GM21723 (cell line): ENCODE results near the gene CELSR1.

Experiments
- ATAC-seq: cut with Tn5 transposase; IDR thresholded peaks from one replicate; pipeline ENCODE4 v1.9.1; 2021; ENCODE audit warnings: mild to moderate bottlenecking, moderate library complexity; ENCODE audit not compliant: unreplicated experiment

Gene CELSR1

DNA sequence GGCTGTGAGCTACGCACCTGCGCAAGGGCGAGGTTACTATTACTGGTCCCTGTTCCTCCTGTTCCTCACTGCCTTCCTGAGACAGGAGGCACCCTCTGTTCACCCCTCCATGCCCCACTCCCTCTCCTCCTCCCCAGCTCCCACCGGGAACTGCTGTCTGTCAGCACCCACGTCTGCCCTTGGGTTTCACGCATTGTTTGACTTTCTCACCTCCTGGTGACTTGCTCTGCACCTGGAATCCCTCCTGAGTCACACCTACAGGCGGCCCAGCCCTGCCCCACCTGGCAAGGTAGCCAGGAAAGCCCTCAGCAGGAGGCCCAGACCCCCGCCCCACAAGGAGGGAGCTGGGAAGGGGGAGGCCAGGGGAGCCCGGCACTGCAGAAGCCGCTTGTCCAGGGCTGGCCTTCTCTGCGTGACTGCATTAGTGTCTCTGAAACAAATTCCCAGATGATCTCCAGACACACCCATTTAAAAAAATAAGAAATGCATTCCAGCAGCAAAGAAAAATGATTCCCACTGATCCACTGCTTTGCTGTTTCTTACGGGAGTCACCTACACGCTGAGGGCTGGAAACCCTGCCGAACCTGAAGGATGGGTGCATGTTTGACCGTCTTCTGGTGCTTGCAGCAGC is 86.4 kb downstream of the CELSR1 start:
- no peak for ATAC-seq

DNA sequence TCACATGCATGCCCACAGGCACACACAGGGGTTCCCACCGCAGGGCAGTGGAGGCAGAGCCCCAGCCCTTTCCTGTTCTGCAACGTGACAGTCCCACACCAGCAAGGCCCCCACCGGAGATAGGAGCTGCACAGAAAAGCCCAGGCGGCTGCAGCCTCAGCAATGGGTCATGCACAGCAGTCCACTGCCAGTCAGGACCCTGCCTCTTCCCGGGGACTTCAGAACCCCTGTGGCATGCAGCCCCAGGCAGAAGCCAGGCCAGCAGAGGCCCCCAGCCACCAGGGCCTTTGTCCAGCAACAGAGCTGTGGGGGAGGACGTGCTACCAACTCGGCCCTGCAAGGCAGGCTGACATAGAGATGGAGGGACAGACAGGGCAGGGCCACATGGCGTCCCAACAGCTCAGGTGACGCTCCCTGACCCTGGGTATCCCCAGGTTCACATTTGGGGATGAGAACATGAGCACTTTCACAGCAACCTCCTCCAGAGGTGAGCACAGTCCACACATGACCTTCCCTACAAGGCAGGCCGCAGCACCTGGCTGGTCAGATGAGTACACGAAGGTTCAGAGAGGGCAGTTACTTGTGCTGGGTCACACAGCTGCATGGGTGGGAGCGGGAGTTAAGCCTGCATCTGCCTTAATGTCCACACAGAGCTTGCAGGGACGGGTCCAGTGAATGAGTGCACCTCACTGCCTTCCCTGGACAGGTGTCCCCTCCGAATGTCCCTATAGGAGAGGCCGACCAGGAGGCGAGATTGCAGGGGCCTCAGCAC is 87.3 kb downstream of the CELSR1 start:
- ATAC-seq = no peak

DNA sequence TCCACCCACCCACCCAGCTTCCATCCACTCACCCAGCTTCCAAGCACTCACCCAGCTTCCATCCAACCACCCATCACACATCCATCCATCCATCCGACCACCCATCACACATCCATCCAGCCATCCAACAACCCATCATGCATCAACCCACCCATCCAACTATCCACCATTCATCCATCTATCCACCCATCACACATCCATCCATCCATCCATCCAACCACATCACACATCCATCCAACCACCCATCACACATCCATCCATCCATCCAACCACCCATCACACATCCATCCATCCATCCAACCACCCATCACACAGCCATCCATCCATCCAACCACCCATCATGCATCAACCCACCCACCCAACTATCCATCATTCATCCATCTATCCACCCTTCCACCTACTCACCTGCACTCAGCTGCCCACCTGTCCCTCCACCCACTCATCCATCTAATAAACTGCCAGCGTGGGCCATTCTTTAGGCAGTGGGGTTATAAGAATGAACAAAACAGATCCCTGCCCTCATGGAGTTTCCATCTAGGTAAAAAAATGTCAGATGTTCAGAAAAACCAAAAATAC is 88.2 kb downstream of the CELSR1 start:
- ATAC-seq = no peak

DNA sequence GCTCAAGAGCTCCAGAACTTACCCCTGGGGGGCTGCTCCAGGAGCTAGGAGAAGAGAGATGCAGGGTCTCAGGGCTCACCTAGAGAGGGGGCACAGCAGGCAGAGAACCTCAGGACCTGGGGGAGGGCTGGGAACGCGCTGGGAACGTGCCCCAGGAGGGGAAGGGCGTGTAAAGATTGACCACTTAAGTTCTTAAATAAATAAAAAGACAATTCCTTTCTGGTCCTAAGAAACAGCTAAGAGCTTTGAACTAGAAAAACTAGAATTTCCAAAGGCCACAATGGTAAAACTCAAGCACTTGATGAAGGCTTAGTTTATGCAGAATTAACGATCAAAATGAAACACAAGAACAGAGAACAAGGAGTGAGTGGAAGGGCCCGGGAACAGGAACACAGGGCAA is 89.1 kb downstream of the CELSR1 start:
- ATAC-seq = no peak

DNA sequence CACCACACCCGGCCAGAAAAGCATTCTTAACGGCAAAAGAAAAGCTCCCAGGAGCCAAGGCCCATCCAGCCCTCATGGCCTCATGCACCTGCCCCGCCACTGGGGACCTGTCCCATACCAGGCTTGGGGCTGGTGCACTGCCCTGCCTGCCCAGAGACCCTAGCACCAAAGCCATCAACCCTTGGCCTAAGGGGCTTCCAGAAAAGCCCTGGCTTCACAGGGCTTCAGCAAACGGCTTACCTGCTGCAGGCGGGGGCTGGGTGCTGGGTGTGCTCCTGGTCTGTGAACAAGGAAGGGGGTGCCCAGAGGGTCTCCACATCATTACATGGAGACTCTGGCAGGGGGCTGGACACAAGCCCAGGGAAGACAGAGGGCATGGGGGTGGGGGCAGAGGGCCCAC is 89.5 kb downstream of the CELSR1 start:
- no peak for ATAC-seq

DNA sequence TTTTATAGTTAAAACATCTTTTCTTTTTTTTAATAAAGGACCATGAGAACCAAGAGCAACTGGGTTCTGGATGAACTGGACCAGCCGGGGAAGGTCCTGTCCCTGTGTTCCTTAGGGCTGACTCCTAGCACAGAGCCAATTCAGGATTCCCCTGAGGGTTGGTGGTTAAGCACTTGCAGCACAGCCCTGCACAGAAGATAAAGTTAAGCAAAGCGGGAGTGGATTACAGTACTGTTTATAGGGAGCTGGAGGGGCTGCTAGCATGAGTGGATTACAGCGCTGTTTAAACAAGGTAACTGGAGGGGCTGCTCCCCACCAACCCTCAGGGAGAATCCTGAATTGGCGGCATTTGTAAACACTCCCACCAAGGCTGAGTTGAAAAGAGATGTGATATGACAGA is 90.6 kb downstream of the CELSR1 start:
- no peak for ATAC-seq

- no peak for ATAC-seq
Observed at GRCh38 chr22:46445771-46446420, 91.5 kb downstream of the CELSR1 start.

DNA sequence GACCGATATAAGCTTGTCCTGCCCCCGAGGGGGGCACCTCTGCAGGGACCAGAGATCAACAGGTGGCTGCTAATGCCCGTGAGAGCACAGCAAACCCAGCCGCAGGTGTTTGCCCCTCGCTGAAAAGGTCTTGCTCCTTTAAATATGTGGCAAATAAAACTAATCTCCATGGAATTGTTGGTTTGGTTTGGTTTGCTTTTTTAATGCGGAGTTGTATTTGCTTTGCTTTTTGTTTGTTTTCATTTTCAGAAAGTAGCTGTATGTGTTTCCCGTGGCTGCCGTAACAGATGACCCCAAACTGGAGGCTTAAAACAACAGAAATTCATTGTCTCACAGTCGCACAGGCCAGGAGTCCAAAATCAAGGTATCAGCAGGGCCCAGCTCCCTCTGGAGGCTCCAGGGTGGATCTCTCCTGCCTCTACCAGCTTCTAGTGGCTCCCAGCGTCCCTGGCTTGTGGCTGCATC is 93.0 kb downstream of the CELSR1 start:
- no peak for ATAC-seq

DNA sequence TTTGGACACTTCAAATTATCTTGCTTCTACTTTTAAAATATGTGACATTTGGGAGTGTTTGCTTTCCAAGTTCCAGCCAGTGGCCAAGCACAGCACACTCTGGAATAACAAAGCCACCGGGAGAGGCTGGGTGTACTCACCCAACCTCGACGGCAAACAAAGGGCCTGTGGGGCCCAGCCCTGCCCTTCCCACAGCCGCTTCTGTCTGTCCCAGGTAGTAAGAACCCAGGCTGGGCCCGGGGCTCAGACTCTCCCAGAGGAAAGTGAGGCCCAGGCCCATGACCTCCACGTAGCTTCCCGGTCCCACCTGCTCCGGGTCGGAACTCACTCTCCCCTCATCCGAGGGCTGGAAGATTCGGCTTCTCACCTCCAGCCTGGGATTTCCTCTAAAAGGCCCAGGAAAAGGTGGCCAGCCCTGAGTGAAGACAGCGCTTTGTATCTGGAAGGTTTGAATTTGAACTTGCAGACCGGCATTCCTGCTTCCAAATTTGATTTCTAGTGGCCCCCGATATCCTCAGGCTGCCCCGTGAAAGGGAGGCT is 93.5 kb downstream of the CELSR1 start:
- ATAC-seq = no peak

DNA sequence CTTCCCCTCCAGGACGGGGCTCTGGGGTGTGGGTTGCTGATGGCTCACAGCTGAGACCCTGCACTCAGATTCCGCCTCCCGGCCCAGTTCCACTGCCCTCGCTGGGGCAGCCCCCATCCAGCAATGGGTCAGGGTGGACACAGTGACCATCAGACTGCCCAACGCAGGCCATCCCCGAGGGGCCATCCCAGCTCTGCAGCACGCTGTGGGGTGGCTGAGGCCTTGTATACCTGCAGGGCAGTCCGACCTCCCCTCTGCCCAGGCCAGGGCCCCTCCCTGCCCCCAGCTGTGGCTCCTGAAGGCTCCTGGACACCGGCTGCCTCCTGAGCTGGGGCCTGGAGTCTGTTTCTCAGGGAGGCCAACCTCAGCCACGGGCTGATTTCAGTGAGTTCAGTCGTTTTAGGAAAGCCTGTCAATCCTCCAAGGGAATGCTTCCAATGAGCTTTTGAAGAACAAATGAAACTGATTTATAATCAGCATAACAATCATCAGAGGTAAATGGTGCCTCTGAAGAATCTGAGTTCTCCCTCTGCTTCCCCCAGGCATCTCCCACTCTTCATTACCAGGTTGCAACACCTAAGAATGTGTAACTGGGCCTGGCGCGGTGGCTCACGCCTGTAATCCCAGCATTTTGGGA is 95.1 kb downstream of the CELSR1 start:
- no peak for ATAC-seq

DNA sequence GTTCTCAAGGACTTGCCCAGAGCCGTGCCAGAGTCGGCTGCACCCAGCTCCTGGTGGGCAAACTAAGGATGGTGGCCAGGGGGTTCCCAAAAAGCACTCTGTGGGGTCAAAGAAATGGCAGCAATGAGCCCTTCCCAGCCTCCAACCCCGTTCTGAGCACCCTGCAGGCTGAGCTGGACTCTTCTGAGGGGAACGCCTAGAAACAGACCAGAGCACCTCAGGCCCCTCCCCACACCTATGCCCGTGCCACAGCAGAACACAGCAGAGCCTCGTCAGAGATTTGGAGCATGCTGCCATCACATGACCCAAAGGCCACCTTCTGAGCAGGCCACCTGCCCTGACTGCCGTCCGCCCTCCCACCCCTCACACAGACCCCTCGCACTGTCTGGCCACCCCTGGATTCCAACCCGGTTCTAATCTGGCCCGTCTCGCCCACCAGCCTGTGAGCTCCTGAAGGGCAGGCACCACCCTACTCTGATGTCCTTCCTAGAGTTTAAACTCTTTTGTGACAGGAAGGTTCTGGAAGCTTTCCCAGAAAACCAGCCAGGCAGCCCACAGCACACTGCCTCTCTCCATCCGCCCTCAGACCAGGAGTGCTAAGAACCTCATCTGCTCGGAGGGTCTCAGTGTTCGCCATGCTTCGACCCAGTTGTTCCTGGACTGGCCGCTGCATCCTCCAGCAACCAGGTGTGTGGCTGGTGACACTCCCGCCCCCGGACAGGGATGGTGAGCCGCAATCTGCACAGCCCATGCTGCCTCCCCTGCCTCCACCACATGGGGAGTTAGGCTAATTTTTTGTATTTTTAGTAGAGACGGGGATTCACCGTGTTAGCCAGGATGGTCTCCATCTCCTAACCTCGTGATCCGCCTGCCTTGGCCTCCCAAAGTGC is 97.6 kb downstream of the CELSR1 start:
- ATAC-seq = no peak

DNA sequence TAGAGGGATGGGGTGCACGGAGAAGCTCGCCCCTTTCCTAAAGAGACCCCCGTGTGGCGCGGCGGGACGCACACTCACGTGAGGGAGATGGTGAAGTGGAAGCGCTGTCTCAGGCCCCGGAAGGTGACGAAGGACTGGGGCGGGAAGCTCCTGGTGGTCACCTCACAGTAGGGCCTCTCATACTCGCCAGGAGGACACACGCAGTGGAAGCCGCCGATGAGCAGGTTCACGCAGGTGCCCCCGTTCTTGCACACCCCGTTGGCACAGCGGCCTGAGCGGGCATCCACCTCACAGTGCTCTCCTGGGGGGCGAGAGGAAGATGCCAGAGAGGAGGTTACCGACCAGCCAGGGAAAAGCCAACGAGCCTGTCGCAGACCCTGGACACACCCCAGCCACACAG is 98.3 kb downstream of the CELSR1 start:
- no peak for ATAC-seq

- no peak for ATAC-seq
Observed at GRCh38 chr22:46437671-46438440, 99.6 kb downstream of the CELSR1 start.

GRCh38 chr22:46436595-46437175 is 100.7 kb downstream of the CELSR1 start:
- ATAC-seq = no peak

DNA sequence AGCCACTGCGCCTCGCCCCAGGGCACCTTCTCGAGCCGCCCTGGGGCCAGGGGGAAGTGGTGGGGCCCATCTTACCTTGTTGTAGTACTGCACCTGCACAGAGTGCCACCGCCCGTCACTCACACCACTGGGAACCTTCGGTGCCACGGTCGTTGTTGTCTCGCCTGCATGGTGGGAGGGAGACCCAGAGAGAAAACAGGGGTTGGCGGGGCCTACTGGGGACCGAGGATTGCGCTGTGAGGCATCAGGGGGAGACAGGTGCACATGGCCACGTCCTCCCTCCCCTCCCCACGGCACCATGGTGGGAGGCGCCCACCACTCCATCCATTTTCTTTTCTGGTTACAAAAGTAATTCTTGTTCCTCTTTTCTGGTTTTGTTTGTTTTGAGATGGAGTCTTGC is 104.1 kb downstream of the CELSR1 start:
- no peak for ATAC-seq

DNA sequence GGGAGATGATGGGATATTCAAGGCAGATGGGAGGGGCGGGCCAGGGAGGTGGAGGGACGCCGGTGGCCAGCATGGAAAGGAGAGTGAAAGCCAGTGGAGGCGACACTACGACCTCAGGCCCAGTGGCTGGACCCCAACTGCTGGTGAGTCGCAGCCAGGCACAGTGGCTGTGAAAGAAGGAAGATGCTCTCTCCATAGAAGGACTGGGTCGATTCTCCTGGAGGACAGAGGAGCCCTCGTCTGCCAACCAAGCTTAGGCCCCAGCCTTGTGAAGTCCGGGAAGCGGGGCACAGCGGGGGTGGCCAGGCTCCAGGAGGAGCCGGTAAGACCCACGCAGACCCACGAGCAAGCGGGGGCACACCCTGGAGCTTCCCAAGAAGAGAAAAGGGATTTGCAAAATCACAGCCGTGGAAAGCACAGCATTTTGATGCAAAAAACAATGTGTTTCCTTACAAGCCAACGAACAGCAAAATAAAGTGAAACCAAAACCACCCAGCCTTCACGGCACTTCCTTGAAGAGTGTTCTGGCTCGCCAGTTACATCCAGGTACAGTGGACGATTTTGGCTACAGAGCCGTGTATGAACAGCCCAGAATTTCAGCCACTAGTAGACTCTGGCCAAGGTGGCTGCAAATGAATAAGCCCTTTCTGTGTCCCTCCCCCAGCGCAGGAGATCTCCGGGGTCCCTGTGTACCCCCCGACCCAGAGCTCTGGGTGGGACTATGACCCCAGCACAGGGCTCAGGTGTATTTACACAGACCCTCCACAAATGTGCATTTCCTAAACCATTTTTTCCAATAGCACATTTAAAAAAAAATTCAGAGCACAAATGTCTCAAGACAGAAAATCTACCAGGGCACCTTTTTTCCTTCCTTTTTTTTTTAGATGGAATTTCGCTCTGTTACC is 105.0 kb downstream of the CELSR1 start:
- ATAC-seq = no peak

DNA sequence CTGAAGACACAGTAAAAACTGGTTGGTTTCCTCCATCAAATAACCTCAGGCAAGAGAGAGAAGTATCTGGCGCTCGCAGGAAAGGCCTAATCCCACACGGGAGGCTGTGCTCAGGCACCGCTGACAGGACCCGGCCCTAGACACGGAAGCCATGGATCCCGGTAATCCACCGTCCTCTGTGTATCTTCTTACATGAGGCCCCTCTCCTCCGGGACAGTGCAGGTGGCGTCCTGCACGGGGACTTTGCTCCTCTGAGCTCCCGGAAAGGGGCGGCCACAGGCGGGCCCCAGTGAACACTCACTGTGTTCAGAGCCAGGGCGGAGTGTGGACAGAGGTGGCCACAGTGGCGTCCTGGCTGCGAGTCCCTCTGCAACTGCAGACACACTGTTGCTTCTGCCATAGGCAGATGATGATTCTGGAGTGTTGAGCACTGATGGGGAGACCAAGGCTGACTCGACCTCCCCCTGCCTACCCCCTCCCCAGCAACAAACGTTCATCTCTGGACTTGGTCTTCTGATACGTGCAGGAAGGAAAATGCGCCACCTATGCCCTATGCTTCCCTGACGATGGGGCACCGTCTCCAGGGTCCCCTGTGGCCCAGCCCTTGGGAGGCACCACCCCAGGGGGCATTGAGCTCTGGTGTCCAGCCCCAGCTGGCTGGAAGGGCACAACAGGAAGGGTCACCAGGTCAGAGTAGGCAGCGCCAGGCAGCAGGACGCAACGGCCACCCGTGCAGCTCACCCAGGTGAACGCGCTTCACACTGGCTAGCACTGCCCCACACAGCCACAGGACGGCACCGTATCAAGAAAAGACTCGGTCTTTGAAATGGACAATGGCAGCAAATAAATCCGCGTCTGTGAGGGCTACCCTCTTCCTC is 106.2 kb downstream of the CELSR1 start:
- ATAC-seq = no peak
